ENCODE data around the gene HSF4.
"Not testable (repeated sequence)": the region's sequence is repeated elsewhere in the genome, so short reads cannot be mapped to it uniquely, and the experiment has no call there.

Gene HSF4

GRCh38 chr16:67164599-67165061 is at the start of gene HSF4:
Gene HSF4, plus strand, starts transcription at chr16:67164745. Its CDS starts 67 bp downstream, at chr16:67164812.
- TF ChIP-seq ZNF274 (IDR thresholded peaks at IDR 0.05; ENCODE audit: low read depth, low read length) = no peak
- H3K4me3 ChIP-seq (ENCODE audit: low read length) = no peak within 1 kb of the TSS; the same call in 1 of the 2 replicates

- no peak for TF ChIP-seq ZNF274 (IDR thresholded peaks at IDR 0.05; ENCODE audit: low read depth, low read length)
- H3K4me3 ChIP-seq (ENCODE audit: low read length) = no peak overlapping the region
These were observed 49.8 kb upstream of the HSF4 start for GRCh38 chr16:67114793-67115192.

DNA sequence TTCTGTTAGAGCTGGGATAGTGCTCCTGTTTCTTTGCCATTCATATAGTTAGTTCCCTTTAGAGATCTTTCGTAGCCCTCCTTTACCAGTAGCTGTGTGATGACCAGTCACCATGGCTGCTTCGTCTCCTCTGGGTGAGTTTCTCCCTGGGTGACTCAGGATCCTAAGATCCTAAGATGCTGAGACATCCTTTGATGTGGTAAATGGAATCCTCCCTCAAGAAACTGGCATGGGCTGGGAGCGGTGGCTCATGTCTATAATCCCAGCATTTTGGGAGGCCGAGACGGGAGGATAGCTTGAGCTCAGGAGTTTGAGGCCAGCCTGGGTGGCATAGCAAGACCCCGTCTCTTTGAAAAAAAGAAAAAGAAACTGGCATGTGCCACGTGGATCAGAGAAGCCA is 48.9 kb upstream of the HSF4 start:
- H3K4me3 ChIP-seq (ENCODE audit: low read length) = no peak overlapping the region

GRCh38 chr16:67116388-67117311 is 47.9 kb upstream of the HSF4 start:
- no peak for TF ChIP-seq ZNF274 (IDR thresholded peaks at IDR 0.05; ENCODE audit: low read depth, low read length)
- H3K4me3 ChIP-seq (ENCODE audit: low read length) = no peak overlapping the region

More for the DNA sequence above, 48.9 kb upstream of the HSF4 start:
- TF ChIP-seq ZNF274 (IDR thresholded peaks at IDR 0.05; ENCODE audit: low read depth, low read length) = no peak

DNA sequence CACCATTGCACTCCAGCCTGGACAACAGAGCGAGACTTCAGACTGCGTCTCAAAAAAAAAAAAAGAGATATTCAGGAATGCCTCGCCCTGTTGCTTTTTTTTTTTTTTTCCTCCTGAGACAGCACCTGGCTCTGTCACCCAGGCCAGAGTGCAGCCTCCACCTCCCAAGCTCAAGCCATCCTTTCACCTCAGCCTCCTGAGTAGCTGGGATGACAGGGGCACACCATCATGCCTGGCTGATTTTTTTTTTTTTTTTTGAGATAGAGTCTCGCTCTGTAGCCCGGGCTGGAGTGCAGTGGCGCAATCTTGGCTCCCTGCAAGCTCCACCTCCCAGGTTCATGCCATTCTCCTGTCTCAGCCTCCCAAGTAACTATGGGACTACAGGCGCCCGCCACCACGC is 46.8 kb upstream of the HSF4 start:
- no peak for TF ChIP-seq ZNF274 (IDR thresholded peaks at IDR 0.05; ENCODE audit: low read depth, low read length)
- no peak overlapping the region for H3K4me3 ChIP-seq (ENCODE audit: low read length)

- H3K4me3 ChIP-seq (ENCODE audit: low read length) = no peak overlapping the region
- no peak for TF ChIP-seq ZNF274 (IDR thresholded peaks at IDR 0.05; ENCODE audit: low read depth, low read length)
These were observed 44.5 kb upstream of the HSF4 start for GRCh38 chr16:67120025-67120424.

GRCh38 chr16:67122799-67123198 is 41.7 kb upstream of the HSF4 start:
- not testable (repeated sequence) for H3K4me3 ChIP-seq (ENCODE audit: low read length)

DNA sequence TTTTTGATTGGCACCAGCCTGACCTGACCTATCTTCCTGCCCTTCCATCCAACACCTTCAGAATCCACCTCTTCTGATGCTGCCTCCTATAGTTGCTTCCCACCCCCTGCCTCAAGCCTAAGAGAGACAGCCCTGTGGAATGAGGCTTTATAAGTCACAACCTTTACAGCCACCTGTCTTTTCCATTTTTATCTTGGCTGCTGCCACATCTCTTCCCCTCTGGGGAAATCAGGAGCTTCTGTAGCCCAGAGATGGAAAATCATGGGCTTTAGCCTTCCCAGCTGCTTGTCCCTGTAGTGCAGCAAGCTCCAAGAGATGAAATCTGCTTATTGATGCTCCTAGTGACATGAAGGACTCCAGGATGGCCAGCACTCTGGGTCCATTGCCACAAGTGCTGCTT is 36.1 kb upstream of the HSF4 start:
- TF ChIP-seq ZNF274 (IDR thresholded peaks at IDR 0.05; ENCODE audit: low read depth, low read length) = no peak
- H3K4me3 ChIP-seq (ENCODE audit: low read length) = no peak overlapping the region

- H3K4me3 ChIP-seq (ENCODE audit: low read length) = no peak overlapping the region
- TF ChIP-seq ZNF274 (IDR thresholded peaks at IDR 0.05; ENCODE audit: low read depth, low read length) = no peak
These were observed 35.7 kb upstream of the HSF4 start for GRCh38 chr16:67128887-67129286.

- H3K4me3 ChIP-seq (ENCODE audit: low read length) = no peak overlapping the region
- no peak for TF ChIP-seq ZNF274 (IDR thresholded peaks at IDR 0.05; ENCODE audit: low read depth, low read length)
These were observed 35.1 kb upstream of the HSF4 start for GRCh38 chr16:67129422-67129821.

GRCh38 chr16:67137605-67138004 is 26.9 kb upstream of the HSF4 start:
- no peak overlapping the region for H3K4me3 ChIP-seq (ENCODE audit: low read length)
- TF ChIP-seq ZNF274 (IDR thresholded peaks at IDR 0.05; ENCODE audit: low read depth, low read length) = no peak

DNA sequence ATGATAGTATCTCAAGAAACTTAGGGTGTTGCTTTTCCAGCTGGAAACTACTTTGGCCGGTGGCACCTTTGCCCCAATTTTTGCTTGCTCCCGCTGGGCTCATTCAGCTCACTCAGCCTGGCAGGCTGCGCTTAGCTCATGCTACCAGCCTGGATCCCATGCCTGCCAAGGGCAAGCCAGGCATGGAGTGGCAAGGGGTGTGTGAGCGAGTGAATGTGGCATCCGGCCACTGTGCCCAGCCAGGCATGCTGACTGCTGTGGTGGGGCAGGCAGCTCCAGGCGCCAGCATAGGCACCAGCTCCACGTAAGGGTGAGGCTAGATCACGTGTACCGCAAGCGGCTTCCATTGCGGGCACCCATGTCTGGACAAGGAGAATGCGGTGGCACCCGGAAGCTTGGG is 23.2 kb upstream of the HSF4 start:
- no peak for TF ChIP-seq ZNF274 (IDR thresholded peaks at IDR 0.05; ENCODE audit: low read depth, low read length)

DNA sequence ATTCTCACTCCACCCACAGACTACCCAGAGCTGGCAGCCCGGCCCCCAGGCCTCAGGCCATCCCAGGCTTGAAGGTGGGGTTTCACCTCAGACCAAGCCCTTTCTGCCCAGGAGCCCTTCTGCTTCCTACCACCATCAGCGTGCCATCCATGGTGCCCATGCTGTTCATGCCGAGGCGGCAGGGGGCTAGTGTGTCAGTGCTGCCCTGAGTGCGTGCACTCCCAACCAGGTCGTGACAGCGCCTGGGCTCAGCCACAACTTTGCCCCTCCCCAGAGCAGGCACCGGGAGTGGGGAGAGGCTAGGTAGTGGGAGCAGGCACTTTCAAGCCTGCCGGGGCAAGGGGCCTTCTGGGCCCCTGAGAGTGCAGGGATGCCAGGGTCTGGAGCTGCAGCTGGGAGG is 22.2 kb upstream of the HSF4 start:
- no peak overlapping the region for H3K4me3 ChIP-seq (ENCODE audit: low read length)
- no peak for TF ChIP-seq ZNF274 (IDR thresholded peaks at IDR 0.05; ENCODE audit: low read depth, low read length)

More for the DNA sequence above, 23.2 kb upstream of the HSF4 start:
- H3K4me3 ChIP-seq (ENCODE audit: low read length) = no peak overlapping the region

- no peak for TF ChIP-seq ZNF274 (IDR thresholded peaks at IDR 0.05; ENCODE audit: low read depth, low read length)
- no peak overlapping the region for H3K4me3 ChIP-seq (ENCODE audit: low read length)
These were observed 19.6 kb upstream of the HSF4 start for GRCh38 chr16:67144943-67145342.

DNA sequence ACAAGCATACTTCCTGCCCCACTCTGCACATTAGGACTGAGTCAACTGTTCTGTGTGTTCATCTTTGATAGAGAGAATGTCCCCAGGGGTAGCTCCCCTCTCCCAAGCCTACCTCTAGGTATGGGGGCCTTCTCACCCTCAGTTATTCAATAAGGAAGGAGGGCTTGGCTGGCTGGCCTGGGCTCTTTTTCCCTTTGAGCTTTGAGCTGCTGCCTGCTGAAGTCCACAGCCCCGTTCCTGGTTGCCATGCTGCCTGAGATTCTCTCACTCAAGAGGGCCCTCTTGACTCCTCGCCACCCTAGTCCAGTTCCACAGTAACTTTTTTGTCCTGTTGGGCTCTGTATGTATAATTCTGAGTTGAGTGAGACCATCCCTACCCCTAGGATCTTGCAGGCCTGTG is 18.8 kb upstream of the HSF4 start:
- no peak for TF ChIP-seq ZNF274 (IDR thresholded peaks at IDR 0.05; ENCODE audit: low read depth, low read length)

More for the DNA sequence above, 18.8 kb upstream of the HSF4 start:
- no peak overlapping the region for H3K4me3 ChIP-seq (ENCODE audit: low read length)

Measured in GM08714 (cell line).